ENCODE measurements around the gene METTL13. TPM values are rescaled to one million over a fixed set of nuclear protein-coding genes. Genes with fewer than 3 reads are reported as not detected.

The METTL13 gene
- total RNA-seq, result 10 to 100 TPM in 1 of 2 donors, 1 to 10 TPM in 1; 9.2 to 13.5 TPM

GRCh38 chr1:171781176-171781875 lies at the start of gene METTL13:
TSS of gene METTL13 (plus strand) at chr1:171781660. CDS start at chr1:171781968, 308 bp downstream.
- Histone ChIP-seq H3K36me3 (replicated peaks in 1 of 2; ENCODE audit: insufficient read depth in 1 of 2, low read depth in 2 of 2) (peaks cover 0 to 8% of the 10 kb centered on the region in 2 donors), H3K27me3 (no peaks in the 10 kb centered on the region), H3K4me3 (peak within 1 kb of the TSS; percentile 50 to 83), H3K4me1 (peaks cover 30% of the 10 kb centered on the region), H3K9me3 (no peaks in the 10 kb centered on the region), H3K27ac (peak within 1 kb of the TSS; percentile 74 to 90 (median 80))
- TF ChIP-seq POLR2A (IDR thresholded peaks at IDR 0.05), result peak; percentile 91 to 97 (median 96)
- TF ChIP-seq CTCF (IDR thresholded peaks at IDR 0.05), result peak in 1 of 7 experiments; percentile 19
- ATAC-seq, result peak; percentile 99
- intact Hi-C loops (cut with DNase I), result no loop called here
- 0% methylated on average over 42 to 57 of the region's 57 CpGs for WGBS, 2 donors
- peak; percentile 97 to 99 (median 98) for DNase-seq

GRCh38 chr1:171736196-171736595 lies 45.3 kb upstream of the METTL13 start:
- no peak for ATAC-seq
- no peaks in the 10 kb centered on the region for H3K27me3 ChIP-seq
- no peak for DNase-seq
- TF ChIP-seq CTCF (IDR thresholded peaks at IDR 0.05) (no peak), POLR2A (IDR thresholded peaks at IDR 0.05) (no peak)
- no peak overlapping the region for H3K27ac ChIP-seq
- intact Hi-C loops (cut with DNase I), result no loop called here
- H3K4me1 ChIP-seq, result peaks cover 9% of the 10 kb centered on the region
- peaks cover 0 to 3% of the 10 kb centered on the region in 2 donors for H3K36me3 ChIP-seq (replicated peaks in 1 of 2; ENCODE audit: insufficient read depth in 1 of 2, low read depth in 2 of 2)
- H3K9me3 ChIP-seq, result no peaks in the 10 kb centered on the region
- WGBS, 2 donors, result 87 to 100% methylated on average over 2 of the region's 2 CpGs
- no peak overlapping the region for H3K4me3 ChIP-seq

- H3K4me1 ChIP-seq, result peaks cover 19% of the 10 kb centered on the region
- WGBS, 2 donors, result 86 to 94% methylated on average over 2 of the region's 2 CpGs
- ATAC-seq (no peak), DNase-seq (no peak)
- H3K27me3 ChIP-seq, result no peaks in the 10 kb centered on the region
- no peak overlapping the region for H3K4me3 ChIP-seq
- no peak overlapping the region for H3K27ac ChIP-seq
- TF ChIP-seq POLR2A (IDR thresholded peaks at IDR 0.05), result no peak
- TF ChIP-seq CTCF (IDR thresholded peaks at IDR 0.05), result no peak
- intact Hi-C loops (cut with DNase I), result no loop called here
- H3K9me3 ChIP-seq, result no peaks in the 10 kb centered on the region
- H3K36me3 ChIP-seq (replicated peaks in 1 of 2; ENCODE audit: insufficient read depth in 1 of 2, low read depth in 2 of 2), result peaks cover 0 to 3% of the 10 kb centered on the region in 2 donors
Observed at GRCh38 chr1:171738911-171739310, 42.5 kb upstream of the METTL13 start.

GRCh38 chr1:171739656-171740055 lies 41.8 kb upstream of the METTL13 start:
- Histone ChIP-seq H3K9me3 (no peaks in the 10 kb centered on the region), H3K4me3 (no peak overlapping the region), H3K27ac (no peak overlapping the region), H3K36me3 (replicated peaks in 1 of 2; ENCODE audit: insufficient read depth in 1 of 2, low read depth in 2 of 2) (peaks cover 0 to 3% of the 10 kb centered on the region in 2 donors), H3K27me3 (no peaks in the 10 kb centered on the region), H3K4me1 (peaks cover 19% of the 10 kb centered on the region)
- intact Hi-C loops (cut with DNase I), result no loop called here
- ATAC-seq, result no peak
- 71 to 81% methylated on average over 2 of the region's 2 CpGs for WGBS, 2 donors
- TF ChIP-seq POLR2A (IDR thresholded peaks at IDR 0.05), result no peak
- TF ChIP-seq CTCF (IDR thresholded peaks at IDR 0.05), result no peak
- no peak for DNase-seq

Measured in body of pancreas (tissue), 4 donors.